ENCODE results near the gene SYNCRIP. TPM values are rescaled to one million over a fixed set of nuclear protein-coding genes. Genes with fewer than 3 reads are reported as not detected.
"Not testable (repeated sequence)": the region's sequence is repeated elsewhere in the genome, so short reads cannot be mapped to it uniquely, and the experiment has no call there.

The SYNCRIP gene
- total RNA-seq, 1 experiment from 2014 or later = 199 TPM

GRCh38 chr6:85585741-85586140 is 56.9 kb downstream of the SYNCRIP start:
- no peak overlapping the region for H4K5ac ChIP-seq (ENCODE audit: insufficient read length, low read depth, low read length)
- WGBS (ENCODE audit: extremely low coverage, insufficient read length, low lambda C conversion rate) = no CpG with 5 or more reads among the region's 3 CpGs
- no peak overlapping the region for H3K4me3 Mint-ChIP-seq
- H2BK120ac ChIP-seq (ENCODE audit: low read depth, low read length, poor library complexity, severe bottlenecking) = no peak overlapping the region
- no peak overlapping the region for H2BK12ac ChIP-seq (ENCODE audit: insufficient read length, low read depth, low read length)
- no peak overlapping the region for H3K14ac ChIP-seq (ENCODE audit: insufficient read depth, low read length)
- H2AK5ac ChIP-seq (ENCODE audit: insufficient read length, low read length) = no peak overlapping the region
- H3K27ac ChIP-seq (ENCODE audit: insufficient read length, low read depth, low read length) = no peak overlapping the region
- H3K9me3 Mint-ChIP-seq = peaks cover 35 to 38% of the 10 kb centered on the region in 2 experiments
- H3K18ac ChIP-seq (ENCODE audit: insufficient read length, low read depth, low read length) = no peak overlapping the region
- H3K9ac ChIP-seq (ENCODE audit: extremely low read depth, insufficient read length, low read length) = no peak overlapping the region
- no peaks in the 10 kb centered on the region for H3K23me2 ChIP-seq (ENCODE audit: insufficient read length, low read depth, low read length, poor library complexity, severe bottlenecking)
- peaks cover 3% of the 10 kb centered on the region; the same call in 1 of the 2 replicates for H3K4me1 ChIP-seq (ENCODE audit: insufficient read depth, low read length)
- peaks cover 6% of the 10 kb centered on the region for H3K79me1 ChIP-seq (ENCODE audit: insufficient read depth, low read depth, low read length, poor library complexity, severe bottlenecking)
- H4K91ac ChIP-seq (ENCODE audit: insufficient read length, low read depth, low read length) = no peak overlapping the region
- no peak overlapping the region for H2BK20ac ChIP-seq (ENCODE audit: low read depth, low read length, poor library complexity, severe bottlenecking)
- H3K56ac ChIP-seq (ENCODE audit: insufficient read length, low read depth, low read length) = no peak overlapping the region
- no peak overlapping the region for H4K8ac ChIP-seq (replicated peaks; ENCODE audit: insufficient read length, low read depth, low read length)
- H2BK15ac ChIP-seq (ENCODE audit: low read depth, low read length) = no peak overlapping the region
- no peaks in the 10 kb centered on the region for H3K27me3 ChIP-seq (ENCODE audit: insufficient read depth, low read length)
- no peaks in the 10 kb centered on the region for H3K9me3 ChIP-seq (ENCODE audit: control insufficient read depth, low read depth, low read length)
- H3K36me3 Mint-ChIP-seq (ENCODE audit: insufficient read depth in 1 of 3, low read depth in 3 of 3) = peaks cover 28 to 47% (median 39%) of the 10 kb centered on the region in 3 experiments
- no peak overlapping the region for H3K4ac ChIP-seq (ENCODE audit: low read depth, low read length)
- no peak overlapping the region for H3T11ph ChIP-seq (ENCODE audit: low read length)
- no peaks in the 10 kb centered on the region; the same call in 1 of the 2 replicates for H3K79me2 ChIP-seq (ENCODE audit: insufficient read depth, low read length)
- no peaks in the 10 kb centered on the region for H3K27me3 Mint-ChIP-seq (ENCODE audit: low read depth)
- no peak overlapping the region for H2AFZ ChIP-seq (ENCODE audit: low read length)
- H3K4me1 Mint-ChIP-seq = peaks cover 7% of the 10 kb centered on the region in 2 experiments
- no peak overlapping the region for H3K27ac Mint-ChIP-seq
- no peak for DNase-seq
- no peak overlapping the region for H2BK5ac ChIP-seq (ENCODE audit: insufficient read length, low read length)
- no peak for TF ChIP-seq CTCF (conservative IDR thresholded peaks at IDR 0.05)
- no peak overlapping the region for H3K23ac ChIP-seq (ENCODE audit: insufficient read length, low read depth, low read length)
- no peaks in the 10 kb centered on the region for H4K20me1 ChIP-seq (ENCODE audit: control insufficient read depth, insufficient read depth, insufficient read length)
- no peak overlapping the region for H3K4me2 ChIP-seq (ENCODE audit: insufficient read depth, insufficient read length, low read length)

GRCh38 chr6:85582832-85583231 is 59.9 kb downstream of the SYNCRIP start:
- not testable (repeated sequence) for H2BK5ac ChIP-seq (ENCODE audit: insufficient read length, low read length); H3K4ac ChIP-seq (ENCODE audit: low read depth, low read length); H3K56ac ChIP-seq (ENCODE audit: insufficient read length, low read depth, low read length); H3K79me1 ChIP-seq (ENCODE audit: insufficient read depth, low read depth, low read length, poor library complexity, severe bottlenecking); H2BK15ac ChIP-seq (ENCODE audit: low read depth, low read length); H4K20me1 ChIP-seq (ENCODE audit: control insufficient read depth, insufficient read depth, insufficient read length); H3K9me3 ChIP-seq (ENCODE audit: control insufficient read depth, low read depth, low read length); H3K27me3 ChIP-seq (ENCODE audit: insufficient read depth, low read length); H3K27me3 Mint-ChIP-seq (ENCODE audit: low read depth); H3K27ac Mint-ChIP-seq; H2AFZ ChIP-seq (ENCODE audit: low read length); H3K27ac ChIP-seq (ENCODE audit: insufficient read length, low read depth, low read length); H3K4me1 ChIP-seq (ENCODE audit: insufficient read depth, low read length); H3K18ac ChIP-seq (ENCODE audit: insufficient read length, low read depth, low read length); H3T11ph ChIP-seq (ENCODE audit: low read length); H3K23me2 ChIP-seq (ENCODE audit: insufficient read length, low read depth, low read length, poor library complexity, severe bottlenecking); H3K4me2 ChIP-seq (ENCODE audit: insufficient read depth, insufficient read length, low read length); H2BK20ac ChIP-seq (ENCODE audit: low read depth, low read length, poor library complexity, severe bottlenecking); DNase-seq; H4K8ac ChIP-seq (replicated peaks; ENCODE audit: insufficient read length, low read depth, low read length); H3K14ac ChIP-seq (ENCODE audit: insufficient read depth, low read length); H4K5ac ChIP-seq (ENCODE audit: insufficient read length, low read depth, low read length); H3K79me2 ChIP-seq (ENCODE audit: insufficient read depth, low read length); H3K23ac ChIP-seq (ENCODE audit: insufficient read length, low read depth, low read length); H2BK120ac ChIP-seq (ENCODE audit: low read depth, low read length, poor library complexity, severe bottlenecking); H4K91ac ChIP-seq (ENCODE audit: insufficient read length, low read depth, low read length); H3K9ac ChIP-seq (ENCODE audit: extremely low read depth, insufficient read length, low read length); H2AK5ac ChIP-seq (ENCODE audit: insufficient read length, low read length); H2BK12ac ChIP-seq (ENCODE audit: insufficient read length, low read depth, low read length); H3K4me3 Mint-ChIP-seq
- Mint-ChIP-seq H3K9me3 (peaks cover 35 to 38% of the 10 kb centered on the region in 2 experiments), H3K4me1 (peaks cover 10 to 17% of the 10 kb centered on the region in 2 experiments), H3K36me3 (ENCODE audit: insufficient read depth in 1 of 3, low read depth in 3 of 3) (peaks cover 28 to 42% (median 37%) of the 10 kb centered on the region in 3 experiments)
- no CpG with 5 or more reads among the region's 4 CpGs for whole genome bisulfite sequencing (ENCODE audit: extremely low coverage, insufficient read length, low lambda C conversion rate)

Measured in H9 (cell line).